ENCODE data around the gene SNX17. TPM values are rescaled to one million over a fixed set of nuclear protein-coding genes. Genes with fewer than 3 reads are reported as not detected.
A peak's percentile ranks its signal among the peaks of the same experiment; 100 is the strongest.

The SNX17 gene
- total and polyA plus RNA-seq, 2 of the 13 experiments (the other 11 are each of a cell fraction or from before 2014, with no cell fraction given): 75.0 to 109 TPM

- TF ChIP-seq, protein P1, sequence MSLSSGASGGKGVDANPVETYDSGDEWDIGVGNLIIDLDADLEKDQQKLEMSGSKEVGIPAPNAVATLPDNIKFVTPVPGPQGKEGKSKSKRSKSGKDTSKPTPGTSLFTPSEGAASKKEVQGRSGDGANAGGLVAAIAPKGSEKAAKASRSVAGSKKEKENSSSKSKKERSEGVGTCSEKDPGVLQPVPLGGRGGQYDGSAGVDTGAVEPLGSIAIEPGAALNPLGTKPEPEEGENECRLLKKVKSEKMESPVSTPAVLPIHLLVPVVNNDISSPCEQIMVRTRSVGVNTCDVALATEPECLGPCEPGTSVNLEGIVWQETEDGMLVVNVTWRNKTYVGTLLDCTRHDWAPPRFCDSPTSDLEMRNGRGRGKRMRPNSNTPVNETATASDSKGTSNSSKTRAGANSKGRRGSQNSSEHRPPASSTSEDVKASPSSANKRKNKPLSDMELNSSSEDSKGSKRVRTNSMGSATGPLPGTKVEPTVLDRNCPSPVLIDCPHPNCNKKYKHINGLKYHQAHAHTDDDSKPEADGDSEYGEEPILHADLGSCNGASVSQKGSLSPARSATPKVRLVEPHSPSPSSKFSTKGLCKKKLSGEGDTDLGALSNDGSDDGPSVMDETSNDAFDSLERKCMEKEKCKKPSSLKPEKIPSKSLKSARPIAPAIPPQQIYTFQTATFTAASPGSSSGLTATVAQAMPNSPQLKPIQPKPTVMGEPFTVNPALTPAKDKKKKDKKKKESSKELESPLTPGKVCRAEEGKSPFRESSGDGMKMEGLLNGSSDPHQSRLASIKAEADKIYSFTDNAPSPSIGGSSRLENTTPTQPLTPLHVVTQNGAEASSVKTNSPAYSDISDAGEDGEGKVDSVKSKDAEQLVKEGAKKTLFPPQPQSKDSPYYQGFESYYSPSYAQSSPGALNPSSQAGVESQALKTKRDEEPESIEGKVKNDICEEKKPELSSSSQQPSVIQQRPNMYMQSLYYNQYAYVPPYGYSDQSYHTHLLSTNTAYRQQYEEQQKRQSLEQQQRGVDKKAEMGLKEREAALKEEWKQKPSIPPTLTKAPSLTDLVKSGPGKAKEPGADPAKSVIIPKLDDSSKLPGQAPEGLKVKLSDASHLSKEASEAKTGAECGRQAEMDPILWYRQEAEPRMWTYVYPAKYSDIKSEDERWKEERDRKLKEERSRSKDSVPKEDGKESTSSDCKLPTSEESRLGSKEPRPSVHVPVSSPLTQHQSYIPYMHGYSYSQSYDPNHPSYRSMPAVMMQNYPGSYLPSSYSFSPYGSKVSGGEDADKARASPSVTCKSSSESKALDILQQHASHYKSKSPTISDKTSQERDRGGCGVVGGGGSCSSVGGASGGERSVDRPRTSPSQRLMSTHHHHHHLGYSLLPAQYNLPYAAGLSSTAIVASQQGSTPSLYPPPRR (CRISPR knock-in tag; IDR thresholded peaks at IDR 0.05; ENCODE audit: borderline replicate concordance): 0 out of 2 replicates have a peak, but pooled peaks have one; percentile 37
- TF ChIP-seq MBNL3 (CRISPR knock-in tag; conservative IDR thresholded peaks at IDR 0.05) (no peak), PTBP1 (IDR thresholded peaks at IDR 0.05; ENCODE audit: low read depth, low read length, poor library complexity, severe bottlenecking) (no peak), HMGXB3 (CRISPR knock-in tag; IDR thresholded peaks at IDR 0.05; ENCODE audit: borderline replicate concordance) (peak; percentile 85), TERF1 (CRISPR knock-in tag; IDR thresholded peaks at IDR 0.05) (no peak), EZH2 (conservative IDR thresholded peaks at IDR 0.05; ENCODE audit: low read depth, low read length) (no peak), SNAPC2 (CRISPR knock-in tag; IDR thresholded peaks at IDR 0.05) (peak; percentile 92), ZNF337 (CRISPR knock-in tag; IDR thresholded peaks at IDR 0.05; ENCODE audit: borderline replicate concordance, low read depth) (peak; percentile 25; the same call in 1 of the 2 replicates), ZHX2 (IDR thresholded peaks at IDR 0.05; ENCODE audit: low read depth) (no peak; the same call in none of the 2 replicates), ZHX2 (CRISPR knock-in tag; IDR thresholded peaks at IDR 0.05; ENCODE audit: borderline replicate concordance) (0 out of 2 replicates have a peak, but pooled peaks have one; percentile 73)
Observed at GRCh38 chr2:27322766-27323595, 47.4 kb upstream of the SNX17 start, which contains the start of gene MPV17 (continued).

Data from HepG2 (cell line).